ENCODE results near the gene CEP44.

DNA sequence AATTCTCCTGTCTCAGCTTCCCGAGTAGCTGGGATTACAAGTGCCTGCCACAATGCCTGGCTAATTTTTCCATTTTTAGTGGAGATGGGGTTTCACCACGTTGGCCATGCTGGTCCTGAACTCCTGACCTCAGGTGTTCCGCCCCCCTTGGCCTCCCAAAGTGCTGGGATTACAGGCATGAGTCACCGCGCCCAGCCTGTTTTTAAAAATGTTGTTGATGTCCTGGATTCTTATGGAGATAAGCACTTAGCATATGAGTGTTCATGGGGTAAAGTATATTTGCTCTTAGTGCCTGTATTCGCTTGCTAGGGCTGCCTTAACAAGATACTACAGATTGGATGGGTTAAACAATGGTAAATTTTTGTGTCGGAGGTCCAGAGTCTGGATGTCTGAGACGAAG, 91.7 kb downstream of the CEP44 start:
- TF ChIP-seq EZH2 (IDR thresholded peaks at IDR 0.05; ENCODE audit: low read length, unreplicated experiment): no peak
- TF ChIP-seq, protein P1, sequence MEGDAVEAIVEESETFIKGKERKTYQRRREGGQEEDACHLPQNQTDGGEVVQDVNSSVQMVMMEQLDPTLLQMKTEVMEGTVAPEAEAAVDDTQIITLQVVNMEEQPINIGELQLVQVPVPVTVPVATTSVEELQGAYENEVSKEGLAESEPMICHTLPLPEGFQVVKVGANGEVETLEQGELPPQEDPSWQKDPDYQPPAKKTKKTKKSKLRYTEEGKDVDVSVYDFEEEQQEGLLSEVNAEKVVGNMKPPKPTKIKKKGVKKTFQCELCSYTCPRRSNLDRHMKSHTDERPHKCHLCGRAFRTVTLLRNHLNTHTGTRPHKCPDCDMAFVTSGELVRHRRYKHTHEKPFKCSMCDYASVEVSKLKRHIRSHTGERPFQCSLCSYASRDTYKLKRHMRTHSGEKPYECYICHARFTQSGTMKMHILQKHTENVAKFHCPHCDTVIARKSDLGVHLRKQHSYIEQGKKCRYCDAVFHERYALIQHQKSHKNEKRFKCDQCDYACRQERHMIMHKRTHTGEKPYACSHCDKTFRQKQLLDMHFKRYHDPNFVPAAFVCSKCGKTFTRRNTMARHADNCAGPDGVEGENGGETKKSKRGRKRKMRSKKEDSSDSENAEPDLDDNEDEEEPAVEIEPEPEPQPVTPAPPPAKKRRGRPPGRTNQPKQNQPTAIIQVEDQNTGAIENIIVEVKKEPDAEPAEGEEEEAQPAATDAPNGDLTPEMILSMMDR (conservative IDR thresholded peaks at IDR 0.05; ENCODE audit: low read depth, low read length): no peak
- TF ChIP-seq EZH2phosphoT487 (IDR thresholded peaks at IDR 0.05; ENCODE audit: borderline replicate concordance, low read length): no peak
